Globus pallidus (tissue), 1 donor: ENCODE measurements around the gene EIPR1.

Source experiments
- DNase-seq: peaks from one replicate; pipeline ENCODE4 v3.0.0-alpha.2; 2015; ENCODE audit warnings: low spot score

Gene EIPR1

DNA sequence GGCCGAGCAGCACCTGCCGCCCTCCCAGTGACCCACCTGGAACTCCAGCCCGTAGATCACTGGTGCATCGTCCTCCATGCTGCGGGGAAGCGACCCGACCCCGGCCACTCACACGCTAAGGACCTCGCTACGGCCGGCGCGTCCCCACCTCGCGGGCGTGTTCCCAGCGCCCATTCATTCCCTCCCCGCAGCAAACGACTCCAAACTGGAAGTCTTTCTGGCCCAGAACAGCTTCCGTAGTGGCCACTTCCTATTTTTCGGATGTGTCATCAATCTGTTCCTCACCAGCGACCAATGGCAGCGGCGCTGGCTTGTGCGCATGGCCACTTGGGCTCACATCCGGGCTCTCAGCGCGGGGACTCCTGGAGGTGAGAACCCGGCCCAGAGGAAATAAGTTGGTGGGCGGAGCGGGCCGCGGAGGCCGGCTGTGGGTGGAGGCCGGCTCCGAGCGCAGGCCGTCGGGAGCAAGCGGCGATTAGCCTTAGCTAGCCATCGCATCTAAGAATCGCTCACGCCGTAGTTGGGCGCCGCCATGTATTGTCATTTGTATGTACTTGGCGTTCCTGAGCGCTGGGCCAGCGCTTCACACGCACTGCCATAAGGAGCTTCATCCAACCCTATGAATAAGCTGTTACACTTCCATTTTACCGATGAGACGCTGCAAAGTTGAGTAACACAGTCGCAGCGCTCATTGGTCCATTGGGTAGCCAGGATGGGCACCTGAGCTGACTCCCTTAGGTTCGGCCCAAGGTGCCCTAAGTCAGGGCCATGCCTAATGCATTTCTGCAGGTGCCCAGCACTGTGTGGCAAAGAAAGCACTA is at the start of gene EIPR1:
Gene EIPR1 (minus strand): TSS at position 207 of the 821 bp plus-strand sequence. CDS start 129 bp downstream, at position 78.
- peak; percentile 97 for DNase-seq

DNA sequence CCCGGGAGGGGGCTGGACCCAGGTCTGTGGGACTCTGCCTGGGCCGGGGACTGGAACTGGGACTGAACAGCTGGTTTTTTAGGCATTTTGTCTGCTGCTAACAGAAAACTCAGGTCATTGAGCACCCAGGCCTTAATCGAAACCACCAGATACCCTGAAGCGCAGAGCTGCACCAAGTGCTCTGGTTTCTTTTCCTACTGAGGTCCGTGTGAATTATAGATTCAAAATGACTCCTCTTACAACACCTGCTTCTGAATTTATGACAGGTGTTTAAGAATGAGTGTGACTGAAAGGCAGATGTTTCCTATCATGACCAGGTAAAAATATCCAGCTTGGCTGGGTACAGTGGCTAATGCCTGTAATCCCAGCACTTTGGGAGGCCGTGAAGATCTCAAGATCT is 49.7 kb upstream of the EIPR1 start:
- DNase-seq: no peak

GRCh38 chr2:3426615-3427014 is 49.0 kb upstream of the EIPR1 start:
- DNase-seq: no peak

DNA sequence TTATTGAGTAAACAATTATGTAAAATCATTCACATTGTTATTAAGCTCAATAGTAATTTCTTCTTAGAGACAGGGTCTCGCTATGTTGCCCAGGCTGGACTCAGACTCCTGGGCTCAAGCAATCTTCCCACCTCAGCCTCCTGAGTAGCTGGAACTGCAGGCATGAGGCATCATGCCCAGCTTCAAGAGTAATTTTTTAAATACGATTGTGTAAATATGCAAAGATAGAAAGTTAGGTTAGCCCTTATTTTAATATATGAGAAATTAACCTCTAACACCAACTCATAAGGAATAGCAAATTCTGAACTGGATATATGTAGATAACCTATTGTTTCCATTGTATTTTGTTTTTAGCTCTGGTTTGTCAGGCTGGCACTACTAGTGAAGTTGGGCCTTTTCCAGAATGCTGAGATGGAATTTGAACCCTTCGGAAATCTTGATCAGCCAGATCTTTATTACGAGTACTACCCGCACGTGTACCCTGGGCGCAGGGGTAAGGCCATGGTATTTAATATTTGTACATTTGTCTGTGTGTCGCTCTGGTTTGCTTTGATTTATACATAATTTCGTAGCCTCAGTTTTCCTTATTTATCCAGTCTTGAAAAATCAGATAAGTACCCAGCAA is 46.7 kb upstream of the EIPR1 start:
- DNase-seq: no peak

GRCh38 chr2:3423492-3424170 is 46.0 kb upstream of the EIPR1 start:
- no peak for DNase-seq

GRCh38 chr2:3422161-3422779 is 44.7 kb upstream of the EIPR1 start:
- no peak for DNase-seq

GRCh38 chr2:3421580-3421979 is 44.0 kb upstream of the EIPR1 start:
- no peak for DNase-seq

- DNase-seq: no peak
Measured at GRCh38 chr2:3420769-3421397, 43.3 kb upstream of the EIPR1 start.

DNA sequence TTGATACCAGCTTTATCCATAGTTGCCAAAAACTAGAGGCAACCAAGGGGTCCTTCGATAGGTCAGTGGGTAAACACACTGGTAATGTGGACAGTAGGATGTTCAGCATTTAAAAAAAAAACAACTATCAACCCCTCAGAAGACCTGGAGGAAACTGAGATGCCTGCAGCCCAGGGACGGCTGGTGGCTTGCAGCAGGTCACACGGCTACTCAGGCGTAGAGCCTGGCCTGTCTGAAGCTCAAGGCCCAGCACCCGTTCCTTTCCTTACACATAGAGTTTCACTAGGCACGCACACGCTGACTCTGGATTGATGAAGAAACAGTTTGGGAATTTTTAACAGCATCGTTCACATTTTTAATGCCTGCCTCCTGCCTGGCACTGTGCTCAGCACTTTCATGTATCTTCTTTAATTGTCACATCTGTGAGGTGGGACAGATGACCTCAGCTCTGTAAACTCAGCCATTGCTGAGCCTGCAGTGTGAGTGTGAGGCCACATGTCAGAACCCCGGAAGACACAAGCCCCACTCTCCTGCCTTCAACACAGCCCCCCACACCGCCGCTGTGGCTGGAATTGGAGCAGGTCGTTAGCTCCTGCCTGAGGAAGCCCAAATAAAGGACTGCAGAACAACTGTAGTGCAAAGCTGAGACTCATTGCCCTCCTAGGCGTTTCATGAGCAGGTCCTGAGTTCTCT is 42.6 kb upstream of the EIPR1 start:
- DNase-seq: no peak

DNA sequence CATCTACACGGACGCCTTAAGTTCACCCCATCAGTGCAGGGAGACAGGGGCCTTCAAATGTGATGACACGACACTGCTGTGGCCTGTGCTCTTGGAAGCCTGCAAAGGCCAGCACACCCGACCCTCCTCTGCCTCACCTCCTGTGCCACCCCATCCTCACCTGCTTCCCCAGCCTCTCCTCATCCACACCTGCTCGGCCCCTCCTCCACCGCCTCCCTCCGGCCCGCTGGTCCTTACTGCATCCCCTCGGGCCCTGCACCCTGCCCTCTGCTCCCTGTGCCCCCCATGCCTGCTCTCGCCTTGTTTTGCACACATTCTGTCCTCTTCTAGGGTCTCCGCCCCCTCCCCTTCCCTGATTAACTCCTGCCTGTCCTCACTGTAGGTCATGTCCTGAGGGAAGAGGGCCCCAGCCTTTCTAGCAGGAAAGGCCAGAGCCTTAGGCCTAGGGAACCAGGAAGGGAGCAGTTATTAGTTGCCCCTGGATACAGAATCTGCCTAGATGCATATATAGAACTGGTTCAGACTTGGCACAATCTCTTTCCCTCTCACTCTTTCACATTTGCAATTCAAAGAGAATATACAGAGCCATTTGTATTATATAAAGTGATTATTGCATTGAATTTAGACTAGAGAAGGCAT is 41.3 kb upstream of the EIPR1 start:
- no peak for DNase-seq

- DNase-seq: no peak
Measured at GRCh38 chr2:3414133-3414860, 36.7 kb upstream of the EIPR1 start.

DNA sequence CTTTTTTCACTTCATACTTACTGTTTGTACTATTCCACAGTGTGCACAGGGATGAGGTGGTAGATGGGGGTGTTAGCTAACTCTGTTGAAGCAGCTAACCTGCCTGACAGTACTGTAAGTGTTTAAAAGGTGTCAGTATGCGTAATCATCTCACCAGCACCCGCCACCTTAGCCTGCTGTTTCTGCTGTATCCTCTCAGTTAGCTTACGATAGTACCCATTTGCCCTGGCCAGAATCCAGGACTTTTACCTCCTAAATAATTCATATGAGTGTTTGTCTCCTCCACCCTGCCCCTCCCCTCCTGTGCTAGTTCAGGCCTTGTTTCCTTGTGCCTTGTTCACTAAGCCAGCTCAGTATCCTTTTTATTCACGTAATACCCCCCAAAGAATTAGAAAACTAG is 36.1 kb upstream of the EIPR1 start:
- no peak for DNase-seq

GRCh38 chr2:3411103-3411502 is 33.5 kb upstream of the EIPR1 start:
- DNase-seq: no peak

- no peak for DNase-seq
Measured at GRCh38 chr2:3409627-3410170, 32.1 kb upstream of the EIPR1 start.

DNA sequence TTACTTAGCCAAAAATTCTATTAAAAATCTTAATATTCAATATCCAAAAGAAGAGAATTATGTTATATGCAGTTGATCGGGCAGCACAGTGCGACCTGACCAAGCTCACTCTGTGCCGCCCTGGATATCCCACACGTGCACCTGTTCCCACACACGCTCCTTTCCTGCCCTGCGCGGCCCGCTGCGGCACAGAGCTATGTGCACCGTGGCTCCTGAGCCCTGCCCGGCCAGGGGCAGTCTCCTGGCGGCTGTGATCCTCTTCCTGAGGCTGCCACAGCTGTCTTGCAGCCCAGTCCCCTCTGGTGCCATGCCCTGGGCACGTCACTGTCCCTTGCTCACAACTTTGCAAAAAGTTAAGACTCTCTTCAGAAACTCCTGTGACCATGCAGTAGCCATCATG is 31.2 kb upstream of the EIPR1 start:
- DNase-seq: no peak

DNA sequence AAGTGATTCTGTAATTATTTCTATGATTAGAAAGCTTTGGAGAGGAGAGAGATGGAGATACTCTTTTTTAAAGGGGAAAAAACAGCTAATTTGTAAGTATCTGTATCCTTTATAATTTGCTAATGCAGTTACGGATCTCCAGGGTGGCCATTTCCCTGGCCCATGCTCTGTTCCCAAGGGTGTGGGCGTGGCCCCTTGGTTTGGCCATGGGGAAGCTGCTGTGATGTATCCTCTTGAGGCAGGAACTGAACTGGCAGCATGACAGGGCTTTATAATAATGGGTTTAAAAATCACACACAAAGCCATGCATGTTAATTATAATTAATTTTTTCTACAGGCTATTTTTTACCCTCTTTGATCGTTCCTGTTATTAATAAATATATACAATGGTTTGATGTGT is 28.9 kb upstream of the EIPR1 start:
- DNase-seq: no peak

- no peak for DNase-seq
Measured at GRCh38 chr2:3405876-3406275, 28.3 kb upstream of the EIPR1 start.

DNA sequence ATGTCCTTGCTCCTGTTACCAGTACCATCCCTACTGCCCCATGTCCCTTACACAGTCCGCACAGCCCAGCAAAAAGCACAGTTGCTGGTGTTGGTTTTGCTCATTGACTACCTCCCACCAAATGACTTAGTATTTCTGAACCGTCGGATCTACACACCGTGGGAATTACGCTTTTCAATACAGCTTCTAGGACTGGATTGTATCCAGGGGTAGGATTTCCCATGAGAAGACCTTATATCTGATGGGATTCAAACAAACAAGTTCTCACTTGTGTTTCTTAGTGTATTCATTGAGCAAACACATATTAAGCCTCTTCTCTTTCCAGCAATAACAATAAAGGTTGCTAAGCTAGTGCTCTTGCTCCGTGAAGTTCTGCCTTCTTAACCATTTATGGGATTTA is 27.7 kb upstream of the EIPR1 start:
- DNase-seq: no peak

DNA sequence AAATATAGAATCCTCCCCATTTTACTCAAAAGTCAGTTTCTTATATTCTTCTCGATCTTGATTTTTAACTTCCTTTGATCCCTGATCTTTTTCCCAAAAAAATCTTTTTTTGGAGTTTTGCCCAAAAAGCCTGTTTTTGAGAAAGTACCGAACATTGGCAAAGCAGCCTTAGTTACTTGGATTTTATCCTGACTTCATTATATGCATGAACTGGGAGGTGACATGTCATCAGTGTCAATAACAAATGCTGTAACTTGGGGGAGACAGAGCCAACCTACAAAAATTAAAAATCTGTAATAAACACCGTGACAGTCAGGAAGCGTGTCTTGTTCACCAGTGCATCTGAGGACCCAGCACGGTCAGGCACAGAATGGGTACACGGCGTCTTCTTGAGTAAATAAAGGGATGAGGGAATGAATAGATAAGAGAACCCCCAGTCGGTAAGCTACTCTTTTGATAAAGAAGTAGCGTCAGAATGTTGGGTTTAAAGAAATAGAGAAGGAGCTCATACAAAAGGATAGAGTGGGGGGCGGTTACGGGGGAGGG is 26.8 kb upstream of the EIPR1 start:
- no peak for DNase-seq
